Measurements from ENCODE around the gene LPCAT3. TPM values are rescaled to one million over a fixed set of nuclear protein-coding genes. Genes with fewer than 3 reads are reported as not detected.

LPCAT3 gene
- total RNA-seq, 4 donors from 2014 or later: 27.5 to 46.3 (median 32.7) TPM

- peaks cover 24 to 87% (median 36%) of the 10 kb centered on the region in 3 donors for H3K4me1 ChIP-seq
- peak overlapping the region; percentile 16 to 67 (median 53) for H3K4me3 ChIP-seq
- H3K36me3 ChIP-seq: peaks cover 6 to 29% (median 11%) of the 10 kb centered on the region in 3 donors
- no peaks in the 10 kb centered on the region for H3K9me3 ChIP-seq
- WGBS, 2 donors: 54 to 60% methylated on average over 1 to 3 of the region's 11 CpGs
- peak overlapping the region; percentile 91 to 98 (median 97) for H3K27ac ChIP-seq
- no peaks in the 10 kb centered on the region for H3K27me3 ChIP-seq
- intact Hi-C loops (cut with DNase I): loop anchor here (2.0 kb wide), 1 partner anchor 17 kb away; no protein-coding TSS in a partner anchor
- TF ChIP-seq POLR2A (IDR thresholded peaks at IDR 0.05): no peak
- DNase-seq: no peak
These were observed 72.7 kb downstream of the LPCAT3 start for GRCh38 chr12:6945613-6946012.

GRCh38 chr12:6944381-6945186 is 73.7 kb downstream of the LPCAT3 start:
- peaks cover 6 to 39% (median 11%) of the 10 kb centered on the region in 3 donors for H3K36me3 ChIP-seq
- peak overlapping the region; percentile 40 to 77 (median 70) for H3K4me3 ChIP-seq
- peak overlapping the region; percentile 91 to 98 (median 97) for H3K27ac ChIP-seq
- peak; percentile 59 for DNase-seq
- peaks cover 20 to 78% (median 35%) of the 10 kb centered on the region in 3 donors for H3K4me1 ChIP-seq
- TF ChIP-seq CTCF (IDR thresholded peaks at IDR 0.05): peak; percentile 77 to 98 (median 94)
- peak in 2 of 4 donors; percentile 3 to 22 for TF ChIP-seq POLR2A (IDR thresholded peaks at IDR 0.05)
- WGBS, 2 donors: 3 to 5% methylated on average over 14 to 21 of the region's 48 CpGs
- no peaks in the 10 kb centered on the region for H3K27me3 ChIP-seq
- H3K9me3 ChIP-seq: no peaks in the 10 kb centered on the region
- intact Hi-C loops (cut with DNase I): loop anchor here (2.0 kb wide), 1 partner anchor 18 kb away; no protein-coding TSS in a partner anchor

DNA sequence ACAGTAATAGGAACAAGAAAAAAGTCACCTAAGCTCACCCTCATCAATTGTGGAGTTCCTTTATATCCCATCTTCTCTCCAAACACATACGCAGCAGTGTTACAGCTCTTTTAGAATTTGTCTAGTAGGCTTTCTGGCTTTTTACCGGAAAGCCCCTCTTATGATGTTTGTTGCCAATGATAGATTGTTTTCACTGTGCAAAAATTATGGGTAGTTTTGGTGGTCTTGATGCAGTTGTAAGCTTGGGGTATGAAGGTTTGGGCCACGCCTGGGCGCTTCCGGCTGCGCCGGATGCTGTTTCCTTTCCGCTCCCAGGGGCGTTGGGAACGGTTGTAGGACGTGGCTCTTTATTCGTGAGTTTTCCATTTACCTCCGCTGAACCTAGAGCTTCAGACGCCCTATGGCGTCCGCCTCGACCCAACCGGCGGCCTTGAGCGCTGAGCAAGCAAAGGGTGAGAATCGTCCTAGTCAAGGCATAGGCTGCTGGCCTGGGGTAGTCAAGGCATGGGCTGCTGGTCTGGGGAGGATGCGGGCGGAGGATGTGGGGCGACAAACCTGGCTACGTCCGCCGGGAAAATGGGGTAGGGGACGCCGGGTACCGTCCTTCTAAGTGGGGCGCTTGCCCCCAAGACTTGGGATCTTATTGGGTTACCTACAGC is 74.4 kb downstream of the LPCAT3 start, which contains the start of the genes C12orf57 and RNU7-1:
C12orf57 (plus strand) TSS at position 301 of the 659 bp plus-strand sequence; CDS start at position 401, 100 bp downstream.
RNU7-1 (plus strand) TSS at position 95 of the 659 bp plus-strand sequence.
- intact Hi-C loops (cut with DNase I): loop anchor here (2.0 kb wide), 1 partner anchor 19 kb away; no protein-coding TSS in a partner anchor
- Histone ChIP-seq H3K27me3 (no peaks in the 10 kb centered on the region), H3K9me3 (no peaks in the 10 kb centered on the region), H3K36me3 (peaks cover 6 to 46% (median 11%) of the 10 kb centered on the region in 3 donors), H3K27ac (peak within 1 kb of the TSS; percentile 91 to 98 (median 97)), H3K4me1 (peaks cover 20 to 77% (median 33%) of the 10 kb centered on the region in 3 donors), H3K4me3 (peak within 1 kb of the TSS; percentile 40 to 77 (median 70))
- WGBS, 2 donors: 2 to 3% methylated on average over 2 to 19 of the region's 31 CpGs
- TF ChIP-seq CTCF (IDR thresholded peaks at IDR 0.05) (peak in 1 of 6 experiments; percentile 7), POLR2A (IDR thresholded peaks at IDR 0.05) (peak in 3 of 4 donors; percentile 22 to 96 (median 81))
- DNase-seq: no peak

GRCh38 chr12:6943389-6943721 is 74.9 kb downstream of the LPCAT3 start:
- H3K4me3 ChIP-seq: peak overlapping the region; percentile 40 to 77 (median 70)
- DNase-seq: peak; percentile 49
- 0 to 2% methylated on average over 13 of the region's 13 CpGs for WGBS, 2 donors
- no peaks in the 10 kb centered on the region for H3K27me3 ChIP-seq
- peaks cover 25 to 81% (median 38%) of the 10 kb centered on the region in 3 donors for H3K4me1 ChIP-seq
- no peak for TF ChIP-seq CTCF (IDR thresholded peaks at IDR 0.05)
- no peak for TF ChIP-seq POLR2A (IDR thresholded peaks at IDR 0.05)
- intact Hi-C loops (cut with DNase I): no loop called here
- peak overlapping the region; percentile 91 to 98 (median 97) for H3K27ac ChIP-seq
- peaks cover 6 to 50% (median 11%) of the 10 kb centered on the region in 3 donors for H3K36me3 ChIP-seq
- H3K9me3 ChIP-seq: no peaks in the 10 kb centered on the region

DNA sequence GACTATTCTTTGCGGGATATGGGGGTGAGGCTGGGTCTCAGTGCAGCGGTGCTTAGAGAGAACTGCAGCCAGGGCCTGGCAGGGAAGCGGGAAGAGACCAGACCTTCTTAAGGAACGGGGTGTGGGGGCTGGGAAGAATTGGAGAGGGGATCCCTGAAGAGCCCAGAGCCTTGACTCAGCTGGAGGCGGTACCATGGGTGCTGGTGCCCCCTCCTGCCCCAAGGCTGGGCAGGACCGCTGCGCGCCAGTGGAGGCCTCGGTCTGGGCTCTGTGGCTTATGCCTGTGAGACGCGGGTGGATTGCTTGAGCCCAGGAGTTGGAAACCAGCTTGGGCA is 76.0 kb downstream of the LPCAT3 start:
- no peak for TF ChIP-seq CTCF (IDR thresholded peaks at IDR 0.05)
- no peak for TF ChIP-seq POLR2A (IDR thresholded peaks at IDR 0.05)
- Histone ChIP-seq H3K27me3 (no peaks in the 10 kb centered on the region), H3K36me3 (peaks cover 6 to 50% (median 11%) of the 10 kb centered on the region in 3 donors), H3K4me3 (no peak overlapping the region), H3K4me1 (peaks cover 29 to 86% (median 43%) of the 10 kb centered on the region in 3 donors), H3K9me3 (no peaks in the 10 kb centered on the region), H3K27ac (peak overlapping the region; percentile 91 to 98 (median 97))
- intact Hi-C loops (cut with DNase I): no loop called here
- 78 to 85% methylated on average over 10 to 11 of the region's 11 CpGs for WGBS, 2 donors
- DNase-seq: no peak
